ENCODE results near the gene FGR. TPM values are rescaled to one million over a fixed set of nuclear protein-coding genes. Genes with fewer than 3 reads are reported as not detected.

FGR gene
- total RNA-seq, 1 donor from 2014 or later = not detected

DNA sequence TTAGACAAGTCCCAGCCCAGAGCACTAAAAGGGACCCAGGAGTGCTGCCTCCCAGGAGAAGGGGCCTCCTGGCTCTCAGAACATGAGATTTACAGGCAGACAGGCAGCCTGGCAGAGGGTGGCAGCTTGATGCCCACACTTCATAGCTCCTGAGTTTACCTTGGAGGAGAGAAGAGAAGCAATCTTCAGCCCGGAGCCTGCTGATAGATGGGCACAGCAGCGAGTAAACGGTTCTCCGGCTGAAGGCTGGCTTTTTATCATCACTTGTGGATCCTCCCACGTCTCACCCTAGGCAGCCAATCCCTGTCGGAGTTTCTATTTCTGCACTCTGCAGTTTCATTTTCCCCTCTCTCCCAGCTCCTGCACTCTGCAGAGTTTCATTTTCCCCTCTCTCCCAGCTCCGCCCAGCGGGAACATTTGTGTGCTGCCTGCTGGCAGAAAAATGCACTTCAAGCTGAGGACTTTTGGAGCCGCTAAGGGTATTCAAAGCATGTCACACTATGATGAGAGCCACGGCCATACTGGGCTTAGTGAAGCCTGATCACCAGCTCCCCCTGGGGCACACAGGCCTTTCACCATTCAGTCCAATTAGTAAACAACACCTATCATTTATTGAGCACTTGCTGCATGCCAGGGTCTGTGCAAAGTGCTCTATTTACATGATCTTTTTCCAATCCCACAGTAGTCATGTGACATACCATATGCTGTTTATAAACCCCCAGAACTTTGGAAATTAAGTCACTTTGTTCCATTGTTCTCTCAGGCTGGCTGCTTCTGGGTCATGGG is 37.2 kb upstream of the FGR start, which contains the start of gene IFI6:
TSS of gene IFI6 (minus strand) at position 229 of the 786 bp plus-strand sequence. CDS start 2,878 bp downstream, outside the sequence.
- peaks cover 8% of the 10 kb centered on the region for H3K9me3 Mint-ChIP-seq
- no peaks in the 10 kb centered on the region for H3K36me3 ChIP-seq
- peak within 1 kb of the TSS; percentile 30 for H3K4me3 ChIP-seq
- H3K4me3 Mint-ChIP-seq = peak within 1 kb of the TSS; percentile 88
- peak within 1 kb of the TSS; percentile 90 for H2AFZ ChIP-seq (replicated peaks)
- no peaks in the 10 kb centered on the region for H3K79me2 ChIP-seq (ENCODE audit: low read depth)
- H3K27me3 ChIP-seq = peaks cover 14% of the 10 kb centered on the region
- H3K4me2 ChIP-seq = peak within 1 kb of the TSS; percentile 71
- no peaks in the 10 kb centered on the region for H4K20me1 ChIP-seq (ENCODE audit: low read depth)
- H3K4me1 Mint-ChIP-seq = peaks cover 45% of the 10 kb centered on the region
- H3K27ac ChIP-seq = no peak within 1 kb of the TSS
- H3K9ac ChIP-seq = no peak within 1 kb of the TSS
- no peaks in the 10 kb centered on the region for H3K36me3 Mint-ChIP-seq
- H3F3A ChIP-seq (ENCODE audit: low read depth) = peaks cover 13% of the 10 kb centered on the region
- H3K9me3 ChIP-seq (ENCODE audit: low read depth) = no peaks in the 10 kb centered on the region
- H3K27ac Mint-ChIP-seq = peak within 1 kb of the TSS; percentile 97
- peaks cover 6% of the 10 kb centered on the region for H3K4me1 ChIP-seq
- TF ChIP-seq CTCF (IDR thresholded peaks at IDR 0.05) (peak; percentile 38), EZH2phosphoT487 (IDR thresholded peaks at IDR 0.05) (no peak)
- peaks cover 10% of the 10 kb centered on the region for H3K27me3 Mint-ChIP-seq (ENCODE audit: insufficient read depth, low read depth)
- peak; percentile 76 for DNase-seq (ENCODE audit: low spot score)

DNA sequence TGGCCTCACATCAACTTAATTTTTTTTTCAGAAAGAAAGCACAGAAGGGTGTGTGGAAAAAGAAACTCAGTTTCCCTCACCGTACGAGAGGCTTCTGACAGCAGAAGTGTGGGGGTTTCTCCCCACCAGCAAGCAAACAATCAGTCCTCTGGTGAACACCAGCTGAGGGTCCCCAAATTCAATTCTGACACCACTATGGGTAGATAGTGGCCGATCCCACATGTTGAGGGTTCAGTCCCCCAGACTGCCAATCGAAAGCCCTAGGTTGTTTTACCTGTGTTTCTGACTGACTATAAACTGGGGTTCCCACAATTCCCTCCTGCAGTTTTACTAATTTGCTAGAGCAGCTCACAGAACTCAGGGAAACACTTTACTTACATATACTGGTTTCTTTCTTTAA is 34.9 kb upstream of the FGR start:
- H3K4me1 ChIP-seq = peaks cover 6% of the 10 kb centered on the region
- Mint-ChIP-seq H3K36me3 (no peaks in the 10 kb centered on the region), H3K4me1 (peaks cover 45% of the 10 kb centered on the region), H3K27me3 (ENCODE audit: insufficient read depth, low read depth) (peaks cover 10% of the 10 kb centered on the region), H3K9me3 (no peaks in the 10 kb centered on the region), H3K4me3 (no peak overlapping the region), H3K27ac (no peak overlapping the region)
- H3K79me2 ChIP-seq (ENCODE audit: low read depth) = no peaks in the 10 kb centered on the region
- peaks cover 13% of the 10 kb centered on the region for H3F3A ChIP-seq (ENCODE audit: low read depth)
- H3K27ac ChIP-seq = no peak overlapping the region
- H3K9me3 ChIP-seq (ENCODE audit: low read depth) = no peaks in the 10 kb centered on the region
- H3K36me3 ChIP-seq = no peaks in the 10 kb centered on the region
- no peak overlapping the region for H3K4me2 ChIP-seq
- peaks cover 14% of the 10 kb centered on the region for H3K27me3 ChIP-seq
- TF ChIP-seq EZH2 (IDR thresholded peaks at IDR 0.05) (no peak), CTCF (IDR thresholded peaks at IDR 0.05) (no peak), EZH2phosphoT487 (IDR thresholded peaks at IDR 0.05) (no peak)
- no peak for DNase-seq (ENCODE audit: low spot score)
- H4K20me1 ChIP-seq (ENCODE audit: low read depth) = no peaks in the 10 kb centered on the region
- no peak overlapping the region for H3K9ac ChIP-seq
- no peak overlapping the region for H2AFZ ChIP-seq (replicated peaks)
- no peak overlapping the region for H3K4me3 ChIP-seq

- peaks cover 10% of the 10 kb centered on the region for H3K27me3 Mint-ChIP-seq (ENCODE audit: insufficient read depth, low read depth)
- Histone ChIP-seq H3K4me1 (peaks cover 6% of the 10 kb centered on the region), H3K27me3 (peaks cover 14% of the 10 kb centered on the region), H2AFZ (replicated peaks) (peak overlapping the region; percentile 99), H3K4me3 (peak overlapping the region; percentile 38), H3K4me2 (peak overlapping the region; percentile 82), H3K36me3 (no peaks in the 10 kb centered on the region), H4K20me1 (ENCODE audit: low read depth) (no peaks in the 10 kb centered on the region), H3K79me2 (ENCODE audit: low read depth) (no peaks in the 10 kb centered on the region), H3K27ac (no peak overlapping the region), H3K9ac (no peak overlapping the region), H3F3A (ENCODE audit: low read depth) (peaks cover 13% of the 10 kb centered on the region), H3K9me3 (ENCODE audit: low read depth) (no peaks in the 10 kb centered on the region)
- peak; percentile 50 for TF ChIP-seq EZH2 (IDR thresholded peaks at IDR 0.05)
- peak; percentile 87 for TF ChIP-seq CTCF (IDR thresholded peaks at IDR 0.05)
- no peak for TF ChIP-seq EZH2phosphoT487 (IDR thresholded peaks at IDR 0.05)
- H3K9me3 Mint-ChIP-seq = no peaks in the 10 kb centered on the region
- H3K36me3 Mint-ChIP-seq = no peaks in the 10 kb centered on the region
- peak; percentile 78 for DNase-seq (ENCODE audit: low spot score)
- H3K27ac Mint-ChIP-seq = no peak overlapping the region
- peak overlapping the region; percentile 72 for H3K4me3 Mint-ChIP-seq
- H3K4me1 Mint-ChIP-seq = peaks cover 45% of the 10 kb centered on the region
These were observed 34.1 kb upstream of the FGR start for GRCh38 chr1:27668808-27669723.
